ENCODE data around the gene DRG2. TPM values are rescaled to one million over a fixed set of nuclear protein-coding genes. Genes with fewer than 3 reads are reported as not detected.

DRG2 gene
- total and polyA plus RNA-seq, 2 of the 8 experiments (the other 6 are each of a cell fraction or from before 2014, with no cell fraction given) = 44.6 to 47.8 TPM

- no peak for TF ChIP-seq CHD7 (IDR thresholded peaks at IDR 0.05; ENCODE audit: insufficient replicate concordance, low read length)
- TF ChIP-seq HDAC6 (IDR thresholded peaks at IDR 0.05; ENCODE audit: low read depth, low read length) = peak; percentile 23
- peak in 1 of 2 experiments; percentile 62; a peak in 1 of 3 replicates for TF ChIP-seq POLR2A (IDR thresholded peaks at IDR 0.05; ENCODE audit: control extremely low read depth in 1 of 2, low read depth in 2 of 2, low read length in 2 of 2)
- TF ChIP-seq ZNF274 (IDR thresholded peaks at IDR 0.05; ENCODE audit: borderline replicate concordance, extremely low read depth, low read length) = no peak
- TF ChIP-seq EZH2 (IDR thresholded peaks at IDR 0.05; ENCODE audit: low read depth, low read length, severe bottlenecking) = no peak
- TF ChIP-seq TAF1 (IDR thresholded peaks at IDR 0.05; ENCODE audit: low read depth, low read length) = peak; percentile 92
Observed at GRCh38 chr17:18038861-18039534, 48.8 kb upstream of the DRG2 start, which contains the start of the genes ATPAF2 and GID4 (continued).
